Embryonic facial prominence (tissue), 1 donor: ENCODE data around the gene FAM43B.

Experiments used
- DNase-seq: peaks from one replicate; pipeline ENCODE4 v3.0.0-alpha.2; 2016; ENCODE audit errors: extremely low spot score

Gene FAM43B

DNA sequence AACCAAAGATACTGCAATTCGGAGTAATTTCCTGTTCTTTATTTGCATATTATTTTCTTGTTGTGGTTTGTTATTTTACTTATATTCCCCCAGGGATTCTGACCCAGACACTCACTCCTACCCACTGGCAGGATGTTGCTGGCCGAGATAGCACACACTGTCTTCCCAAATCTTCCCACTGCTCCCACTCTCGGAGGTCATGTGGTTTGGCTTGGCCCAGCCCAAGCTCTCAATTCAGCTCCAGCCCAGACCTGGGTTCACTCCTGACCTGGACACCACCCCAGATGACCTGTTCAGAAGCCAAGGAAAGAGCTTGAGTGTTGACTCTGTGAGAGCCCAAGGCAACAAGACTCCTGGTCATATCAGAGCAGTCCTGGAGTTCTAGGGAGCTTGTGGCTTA lies 1.2 kb upstream of the FAM43B start:
- DNase-seq, result no peak

GRCh38 chr1:20552728-20553445 lies 514 bp downstream of the FAM43B start:
- DNase-seq, result no peak

DNA sequence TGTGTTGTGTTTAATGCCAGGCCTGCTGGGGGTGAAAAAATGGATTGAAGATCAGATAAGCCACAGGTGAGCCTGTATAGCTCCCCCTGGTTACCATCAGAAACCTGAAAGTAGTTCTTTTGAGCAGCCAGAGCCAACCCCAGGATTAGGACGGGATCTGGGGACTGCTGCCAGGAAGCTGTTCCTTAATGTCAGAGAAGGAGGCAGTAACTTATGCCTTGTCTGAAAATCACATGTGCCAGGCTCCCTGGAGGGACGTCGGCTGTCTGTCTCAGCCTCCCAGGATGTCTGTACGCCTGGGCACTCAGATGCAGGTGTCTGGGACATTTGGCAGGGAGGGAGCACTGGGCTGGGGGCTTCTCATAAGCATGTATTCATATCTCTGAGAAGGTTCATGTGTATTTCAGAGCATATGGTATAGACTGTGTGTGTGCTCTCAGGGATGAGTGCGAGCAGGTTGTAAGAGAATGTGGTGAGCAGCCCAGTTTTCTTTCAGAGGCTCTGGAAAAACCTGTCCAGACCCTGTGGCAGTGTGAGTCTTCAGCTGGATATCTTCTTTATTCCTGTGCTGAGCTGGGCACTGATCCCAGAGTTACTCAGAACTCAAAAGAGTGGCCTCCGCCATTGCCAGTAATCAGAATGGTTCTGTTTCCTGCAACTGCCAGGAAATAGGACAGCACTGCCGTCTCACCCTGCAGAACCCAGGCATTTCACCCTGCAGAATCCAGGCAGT lies 2.8 kb downstream of the FAM43B start:
- DNase-seq, result no peak

DNA sequence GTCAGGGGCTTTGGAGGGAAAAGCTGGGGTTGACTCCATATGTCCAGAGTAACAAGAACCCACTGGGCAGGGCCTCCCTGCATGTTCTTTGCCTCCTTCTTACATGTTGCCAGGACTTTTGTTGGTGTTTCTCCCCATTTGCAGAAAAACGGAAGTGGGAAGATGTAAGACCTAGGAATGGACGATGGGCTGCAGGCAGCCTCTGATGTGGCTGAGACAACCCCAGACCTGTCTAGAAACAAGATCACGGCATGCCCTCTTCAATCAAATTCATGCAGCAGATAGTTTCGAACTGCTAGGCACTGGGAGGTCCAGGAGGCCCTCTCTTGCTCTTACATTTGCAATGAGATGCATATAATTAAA lies 3.4 kb downstream of the FAM43B start:
- no peak for DNase-seq

GRCh38 chr1:20558191-20558590 lies 5.8 kb downstream of the FAM43B start:
- no peak for DNase-seq

- no peak for DNase-seq
These were observed 8.6 kb downstream of the FAM43B start for GRCh38 chr1:20560966-20561365.

- DNase-seq, result no peak
These were observed 12.9 kb downstream of the FAM43B start for GRCh38 chr1:20565234-20565633.

DNA sequence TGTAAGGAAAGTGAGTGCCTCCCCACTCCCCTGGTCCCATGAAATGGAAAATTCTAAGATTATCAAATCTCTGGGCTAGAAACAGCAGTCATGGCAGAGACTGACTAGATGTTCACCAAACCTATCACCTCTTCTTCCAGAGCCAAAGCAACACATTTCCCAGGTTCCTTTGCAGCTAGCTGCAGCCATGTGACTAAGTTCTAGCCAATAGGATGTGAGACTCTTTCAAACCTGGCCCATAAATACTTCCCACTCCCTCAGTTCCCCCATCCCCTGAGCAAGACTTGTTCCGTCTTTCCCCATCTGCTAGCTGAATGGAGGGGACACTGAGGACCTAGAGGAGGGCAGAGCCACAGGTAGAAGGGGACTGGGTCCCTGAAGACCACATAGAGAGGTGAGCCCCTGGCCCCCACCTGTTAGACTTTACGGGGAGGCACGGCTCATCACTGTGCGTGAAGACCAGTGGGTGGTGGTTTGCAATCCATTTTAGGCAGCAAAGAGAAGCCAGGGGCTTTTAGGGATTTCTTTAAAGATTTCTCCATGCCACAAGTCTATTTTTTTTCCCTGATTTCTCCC lies 17.2 kb downstream of the FAM43B start:
- no peak for DNase-seq

- no peak for DNase-seq
These were observed 19.1 kb downstream of the FAM43B start for GRCh38 chr1:20571427-20571826.

- no peak for DNase-seq
These were observed 21.6 kb downstream of the FAM43B start for GRCh38 chr1:20573987-20574386.

DNA sequence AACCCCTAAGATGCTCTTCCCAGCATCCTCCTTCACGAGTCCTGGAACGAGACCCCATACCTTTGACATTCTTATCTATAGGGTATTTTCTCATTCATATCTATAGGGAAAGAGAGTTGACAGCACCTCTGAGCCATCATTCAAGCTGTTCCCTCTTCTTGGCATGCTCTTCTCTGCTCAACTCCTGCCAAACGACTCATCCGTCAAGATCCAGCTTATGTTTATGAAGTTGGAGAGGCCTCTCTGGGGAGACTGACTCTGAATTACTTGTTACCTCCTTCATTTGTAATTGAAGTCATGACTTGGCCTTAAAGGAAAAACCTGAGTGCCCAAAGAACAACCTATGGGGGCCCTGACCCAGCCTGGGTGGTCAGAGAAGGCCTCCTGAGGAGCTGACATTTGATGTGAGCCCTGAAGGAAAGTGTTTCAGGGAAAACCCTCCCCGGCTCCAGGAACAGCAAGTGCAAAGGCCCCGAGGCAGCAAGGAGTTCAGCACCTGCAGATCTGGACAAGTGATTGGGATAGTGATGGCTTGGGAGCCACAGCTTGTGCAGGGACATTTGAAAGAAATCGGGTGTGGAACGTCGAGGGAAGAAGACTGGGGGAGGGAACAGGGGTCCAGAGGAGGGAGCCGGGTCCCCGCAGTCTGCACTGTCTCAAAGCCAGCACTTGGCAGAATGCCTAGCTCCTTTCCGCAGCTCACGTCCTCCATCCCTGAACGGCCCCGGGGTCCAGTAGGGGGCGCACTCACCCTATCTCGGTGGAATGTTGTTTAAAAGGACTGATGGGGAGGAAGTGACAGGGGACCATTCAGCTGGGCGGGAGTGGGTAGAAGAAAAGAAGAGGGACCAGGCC lies 22.5 kb downstream of the FAM43B start:
- DNase-seq, result no peak

- DNase-seq, result no peak
These were observed 23.4 kb downstream of the FAM43B start for GRCh38 chr1:20575541-20576336.

GRCh38 chr1:20578062-20578461 lies 25.7 kb downstream of the FAM43B start:
- DNase-seq, result no peak

- DNase-seq, result no peak
These were observed 26.5 kb downstream of the FAM43B start for GRCh38 chr1:20578721-20579395.

DNA sequence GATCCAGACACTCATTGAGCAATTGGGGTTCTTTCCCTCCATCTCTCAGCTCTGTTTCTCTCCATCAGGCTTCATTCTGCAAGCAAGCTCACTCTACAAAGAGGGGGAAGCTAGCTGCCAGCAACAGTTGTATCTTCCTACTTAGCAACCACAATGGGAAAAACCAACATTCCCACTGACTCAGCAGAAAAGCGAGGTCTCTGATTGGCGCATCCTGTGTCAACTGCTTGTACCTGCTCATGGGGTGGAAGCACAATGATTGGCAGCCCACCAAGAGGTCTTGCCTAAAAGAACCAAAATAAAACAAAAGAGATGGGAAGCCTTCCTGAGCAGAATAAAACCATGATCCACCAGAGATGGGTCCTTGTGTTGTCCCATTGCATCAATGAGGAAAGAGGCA lies 32.5 kb downstream of the FAM43B start:
- DNase-seq, result no peak

GRCh38 chr1:20586953-20587660 lies 34.7 kb downstream of the FAM43B start:
- DNase-seq, result no peak

DNA sequence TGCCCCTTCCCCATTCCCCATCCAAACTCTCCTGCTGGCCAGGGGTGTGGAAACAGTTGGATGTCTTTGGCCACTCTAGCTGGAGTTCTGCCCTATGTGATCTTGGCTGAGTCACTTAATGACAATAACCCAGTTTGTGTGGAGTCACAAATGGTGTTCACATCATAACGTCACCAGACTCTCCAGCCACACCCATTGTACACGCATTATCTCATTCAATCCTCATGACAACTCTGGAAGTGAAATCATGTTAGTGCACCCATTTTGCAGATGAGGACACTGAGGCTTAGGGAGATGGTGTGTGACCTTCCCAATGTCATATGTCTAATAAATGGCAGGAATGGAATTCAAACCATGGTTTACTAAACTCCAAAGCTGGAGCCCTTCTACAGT lies 35.3 kb downstream of the FAM43B start:
- no peak for DNase-seq

DNA sequence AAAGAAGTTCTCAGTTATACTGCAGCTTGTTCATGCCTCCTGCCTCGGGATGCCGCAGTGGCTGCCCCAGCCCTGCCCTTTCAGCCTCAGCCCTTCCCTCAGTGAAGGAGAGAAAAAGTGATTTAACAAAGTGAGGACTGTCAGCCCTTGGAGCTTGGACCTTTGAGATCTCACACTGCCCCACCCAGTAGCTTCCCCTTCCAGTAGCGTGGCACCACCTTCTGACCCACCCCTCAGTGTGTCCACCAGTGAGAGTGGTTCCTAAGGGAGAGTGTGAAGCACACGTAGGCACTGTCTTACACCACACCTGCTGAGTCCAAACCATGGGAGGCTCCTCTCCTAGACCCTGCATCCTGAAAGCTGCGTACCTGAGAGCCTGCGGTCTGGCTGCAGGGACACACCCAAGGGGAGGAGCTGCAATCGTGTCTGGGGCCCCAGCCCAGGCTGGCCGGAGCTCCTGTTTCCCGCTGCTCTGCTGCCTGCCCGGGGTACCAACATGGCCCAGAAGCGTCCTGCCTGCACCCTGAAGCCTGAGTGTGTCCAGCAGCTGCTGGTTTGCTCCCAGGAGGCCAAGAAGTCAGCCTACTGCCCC lies 36.4 kb downstream of the FAM43B start, which contains the start of gene CDA:
Gene CDA (plus strand): TSS at position 464 of the 592 bp plus-strand sequence. CDS start 33 bp downstream, at position 497.
- DNase-seq, result no peak
